GM18502 (cell line): ENCODE results near the gene SLC9A8.
"Not testable (repeated sequence)": the region's sequence is repeated elsewhere in the genome, so short reads cannot be mapped to it uniquely, and the experiment has no call there.

Source experiments
- ATAC-seq: cut with Tn5 transposase; IDR thresholded peaks from one replicate; pipeline ENCODE4 v1.9.1; 2021; ENCODE audit warnings: mild to moderate bottlenecking; ENCODE audit not compliant: unreplicated experiment, poor library complexity

SLC9A8 gene

GRCh38 chr20:49812507-49813304 is at the start of gene SLC9A8:
TSS of gene SLC9A8 (plus strand) at chr20:49812828. CDS start at chr20:49812923, 95 bp downstream.
- ATAC-seq, result peak; percentile 83

- ATAC-seq, result no peak
Observed at GRCh38 chr20:49762940-49763766, 49.5 kb upstream of the SLC9A8 start.

GRCh38 chr20:49765413-49765736 is 47.3 kb upstream of the SLC9A8 start:
- no peak for ATAC-seq

- no peak for ATAC-seq
Observed at GRCh38 chr20:49765846-49766541, 46.6 kb upstream of the SLC9A8 start.

GRCh38 chr20:49766979-49767521 is 45.6 kb upstream of the SLC9A8 start:
- no peak for ATAC-seq

GRCh38 chr20:49768204-49769047 is 44.2 kb upstream of the SLC9A8 start:
- no peak for ATAC-seq

- ATAC-seq, result no peak
Observed at GRCh38 chr20:49769048-49769581, 43.5 kb upstream of the SLC9A8 start.

GRCh38 chr20:49770634-49771033 is 42.0 kb upstream of the SLC9A8 start:
- ATAC-seq, result no peak

- not testable (repeated sequence) for ATAC-seq
Observed at GRCh38 chr20:49774213-49774612, 38.4 kb upstream of the SLC9A8 start.

- ATAC-seq, result no peak
Observed at GRCh38 chr20:49775229-49775693, 37.4 kb upstream of the SLC9A8 start.

- no peak for ATAC-seq
Observed at GRCh38 chr20:49779972-49780371, 32.7 kb upstream of the SLC9A8 start.

GRCh38 chr20:49781676-49782075 is 31.0 kb upstream of the SLC9A8 start:
- ATAC-seq, result no peak

GRCh38 chr20:49782439-49782838 is 30.2 kb upstream of the SLC9A8 start:
- ATAC-seq, result not testable (repeated sequence)

- ATAC-seq, result not testable (repeated sequence)
Observed at GRCh38 chr20:49783021-49783995, 29.3 kb upstream of the SLC9A8 start.

GRCh38 chr20:49784291-49784690 is 28.3 kb upstream of the SLC9A8 start:
- ATAC-seq, result no peak

- ATAC-seq, result peak; percentile 16
Observed at GRCh38 chr20:49785149-49785851, 27.3 kb upstream of the SLC9A8 start.

- ATAC-seq, result peak; percentile 81
Observed at GRCh38 chr20:49785852-49786175, 26.8 kb upstream of the SLC9A8 start.

- peak; percentile 24 for ATAC-seq
Observed at GRCh38 chr20:49786196-49786595, 26.4 kb upstream of the SLC9A8 start.
